Uterus (tissue), 2 donors: ENCODE data around the gene L2HGDH.

ENCODE experiments used
- CTCF ChIP-seq, 4 experiments: fragments of 200-600 bp in 2 of 4; fragments of 450-650 bp in 2 of 4; sonication (generic) in 2 of 4; IDR thresholded peaks; one replicate each; pipeline ENCODE4 v1.5.1; 2016 to 2019; ENCODE audit warnings: antibody characterized with exemption in 4 of 4, mild to moderate bottlenecking in 2 of 4, moderate library complexity in 1 of 4
- POLR2A ChIP-seq, 2 donors: fragments of 450-650 bp; IDR thresholded peaks; one replicate each; pipeline ENCODE4 v1.6.1; 2016; ENCODE audit warnings: antibody characterized with exemption in 2 of 2, mild to moderate bottlenecking in 1 of 2, moderate library complexity in 1 of 2

DNA sequence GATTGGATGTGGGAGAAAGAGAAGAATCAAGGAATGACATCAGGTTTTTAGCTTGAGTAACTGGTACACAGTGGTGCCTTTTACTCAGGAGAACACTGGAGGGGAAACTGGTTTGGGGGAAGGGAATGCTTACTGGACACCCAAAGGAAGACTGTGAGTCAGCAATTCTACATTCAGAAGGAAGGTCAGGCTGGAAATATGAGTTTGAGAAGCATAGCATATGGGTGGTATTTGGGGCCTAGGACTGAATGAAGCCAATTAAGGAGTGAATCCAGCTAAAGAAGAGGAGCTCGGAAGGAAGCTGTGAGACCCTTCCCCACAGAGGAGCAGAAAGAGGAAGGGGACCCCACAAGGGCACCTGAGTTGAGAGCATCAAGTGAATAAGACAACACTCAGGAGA is 35.5 kb upstream of the L2HGDH start:
- TF ChIP-seq CTCF (IDR thresholded peaks at IDR 0.05) (no peak), POLR2A (IDR thresholded peaks at IDR 0.05) (no peak)
